Neural progenitor cell (in vitro differentiated cells): Measurements from ENCODE around the gene SYNPR. TPM values are rescaled to one million over a fixed set of nuclear protein-coding genes. Genes with fewer than 3 reads are reported as not detected.
A peak's percentile ranks its signal among the peaks of the same experiment; 100 is the strongest.

Source experiments
- DNase-seq: peaks from one replicate; pipeline ENCODE4 v3.0.0-alpha.2; 2016; ENCODE audit warnings: low spot score
- H2AFZ ChIP-seq: fragments of 200-600 bp; sonication (generic); replicated peaks from 2 replicates; pipeline ENCODE4 v1.6.1; 2016; ENCODE audit warnings: antibody characterized with exemption
- H3F3A ChIP-seq: fragments of 200-600 bp; sonication (generic); 2 replicates; pipeline ENCODE4 v1.6.1; 2016; ENCODE audit warnings: antibody characterized with exemption, low read depth
- H3K27ac ChIP-seq: fragments of 200-600 bp; sonication (generic); 2 replicates; pipeline ENCODE4 v1.5.1; 2016; ENCODE audit warnings: mild to moderate bottlenecking
- H3K27me3 ChIP-seq: fragments of 200-600 bp; sonication (generic); 2 replicates; pipeline ENCODE4 v1.6.1; 2016; ENCODE audit warnings: mild to moderate bottlenecking, moderate library complexity
- H3K36me3 ChIP-seq: fragments of 200-600 bp; sonication (generic); 2 replicates; pipeline ENCODE4 v1.5.1; 2016
- H3K4me1 ChIP-seq: fragments of 200-600 bp; sonication (generic); 2 replicates; pipeline ENCODE4 v1.6.1; 2016; ENCODE audit warnings: mixed run types
- H3K4me2 ChIP-seq: fragments of 200-600 bp; sonication (generic); 2 replicates; pipeline ENCODE4 v1.6.1; 2016
- H3K4me3 ChIP-seq: fragments of 200-600 bp; sonication (generic); 2 replicates; pipeline ENCODE4 v1.5.1; 2016
- H3K79me2 ChIP-seq: fragments of 200-600 bp; sonication (generic); 2 replicates; pipeline ENCODE4 v1.6.1; 2016; ENCODE audit warnings: low read depth
- H3K9ac ChIP-seq: fragments of 200-600 bp; sonication (generic); 2 replicates; pipeline ENCODE4 v1.6.1; 2016
- H3K9me3 ChIP-seq: fragments of 200-600 bp; sonication (generic); 2 replicates; pipeline ENCODE4 v1.5.1; 2016; ENCODE audit warnings: low read depth
- H4K20me1 ChIP-seq: fragments of 200-600 bp; sonication (generic); 2 replicates; pipeline ENCODE4 v1.6.1; 2016; ENCODE audit warnings: low read depth
- H3K27ac Mint-ChIP-seq: 3 replicates; pipeline ENCODE4 v1.8.0; 2021; ENCODE audit warnings: mixed read lengths
- H3K27me3 Mint-ChIP-seq: 2 replicates; pipeline ENCODE4 v1.8.0; 2022; ENCODE audit warnings: low read depth, mild to moderate bottlenecking, inconsistent platforms, moderate library complexity, mixed read lengths; ENCODE audit not compliant: insufficient read depth
- H3K36me3 Mint-ChIP-seq: 3 replicates; pipeline ENCODE4 v1.8.0; 2021; ENCODE audit warnings: mixed read lengths
- H3K4me1 Mint-ChIP-seq: 3 replicates; pipeline ENCODE4 v1.8.0; 2021; ENCODE audit warnings: mixed read lengths
- H3K4me3 Mint-ChIP-seq: 3 replicates; pipeline ENCODE4 v1.8.0; 2021; ENCODE audit warnings: mild to moderate bottlenecking, moderate library complexity, mixed read lengths
- H3K9me3 Mint-ChIP-seq: 3 replicates; pipeline ENCODE4 v1.8.0; 2020; ENCODE audit warnings: mixed read lengths
- CTCF ChIP-seq: fragments of 200-600 bp; sonication (generic); IDR thresholded peaks from 2 replicates; pipeline ENCODE4 v1.5.1; 2017; ENCODE audit warnings: antibody characterized with exemption, mild to moderate bottlenecking
- EZH2phosphoT487 ChIP-seq: fragments of 200-600 bp; sonication (generic); IDR thresholded peaks from 2 replicates; pipeline ENCODE4 v1.6.1; 2017; ENCODE audit warnings: antibody characterized with exemption
- small RNA-seq: library from RNA; depleted of rRNA; stranded (forward); fragments of <200 nt; gene quantifications from one replicate; pipeline ENCODE3, GENCODE V24; 2015
- total RNA-seq: library from RNA; depleted of rRNA; stranded (reverse); fragments of >200 nt; gene quantifications from 2 replicates; pipeline ENCODE4 v1.2.3, GENCODE V29; 2015; ENCODE audit warnings: low replicate concordance

Gene SYNPR
- total RNA-seq, 1 donor from 2014 or later: 0.30 TPM

DNA sequence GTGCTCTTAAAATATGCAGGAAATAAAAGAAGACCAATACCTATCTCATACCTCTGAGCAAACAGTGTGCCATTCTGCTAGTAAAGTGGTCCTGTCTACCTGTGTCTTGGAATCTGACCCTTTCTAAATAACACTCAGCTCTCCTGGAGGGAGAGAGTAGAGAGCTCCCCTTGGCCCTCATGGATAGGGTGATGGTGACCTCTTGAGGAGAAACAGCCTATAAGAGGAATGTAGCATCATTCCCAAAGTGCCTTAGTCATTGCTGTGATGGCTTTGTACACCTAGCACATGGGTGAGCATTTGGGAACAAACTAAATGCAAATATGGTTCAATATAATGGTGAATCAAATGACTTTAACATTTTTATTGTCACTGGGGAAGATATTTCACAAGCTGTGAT is 384.4 kb downstream of the SYNPR start:
- Mint-ChIP-seq H3K27me3 (peaks cover 5% of the 10 kb centered on the region), H3K4me3 (no peak overlapping the region), H3K36me3 (no peaks in the 10 kb centered on the region), H3K27ac (no peak overlapping the region), H3K4me1 (peaks cover 5% of the 10 kb centered on the region), H3K9me3 (no peaks in the 10 kb centered on the region)
- Histone ChIP-seq H3K79me2 (no peaks in the 10 kb centered on the region), H3K9me3 (no peaks in the 10 kb centered on the region), H3K4me2 (no peak overlapping the region), H3F3A (no peaks in the 10 kb centered on the region), H3K27me3 (no peaks in the 10 kb centered on the region), H2AFZ (no peak overlapping the region), H3K4me3 (no peak overlapping the region), H3K4me1 (peaks cover 3% of the 10 kb centered on the region), H3K27ac (no peak overlapping the region), H3K36me3 (no peaks in the 10 kb centered on the region), H4K20me1 (no peaks in the 10 kb centered on the region), H3K9ac (no peak overlapping the region)
- peak; percentile 49 for DNase-seq
- TF ChIP-seq CTCF (peak; percentile 54), EZH2phosphoT487 (no peak)

Small RNA genes lying within 50 kb of the gene (small RNA-seq; reads per million reads assigned to genes)
- not detected for gene RNA5SP134
